Activated T-cell treated with anti-CD3 and anti-CD28 coated beads, Interleukin-2, amount 50 U/mL, for 24 hours (primary cell): ENCODE data around the gene ANKRD11.

Experiments used
- DNase-seq: peaks from one replicate; pipeline ENCODE4 v3.0.0-alpha.2; 2020
- H3K27ac Mint-ChIP-seq: 2 replicates; pipeline ENCODE4 v1.8.0; 2020; ENCODE audit warnings: mild to moderate bottlenecking, mixed read lengths
- H3K27me3 Mint-ChIP-seq: 2 replicates; pipeline ENCODE4 v1.8.0; 2020; ENCODE audit warnings: mixed read lengths
- H3K36me3 Mint-ChIP-seq: 2 replicates; pipeline ENCODE4 v1.8.0; 2020; ENCODE audit warnings: low read depth, mixed read lengths
- H3K4me1 Mint-ChIP-seq: 2 replicates; pipeline ENCODE4 v1.8.0; 2020; ENCODE audit warnings: low read depth, mixed read lengths
- H3K4me3 Mint-ChIP-seq: 2 replicates; pipeline ENCODE4 v1.8.0; 2020; ENCODE audit warnings: mild to moderate bottlenecking, moderate library complexity, mixed read lengths
- H3K9me3 Mint-ChIP-seq: 2 replicates; pipeline ENCODE4 v1.8.0; 2020; ENCODE audit warnings: mixed read lengths

ANKRD11 gene

GRCh38 chr16:89242795-89243200, 247.6 kb downstream of the ANKRD11 start:
- peaks cover 4% of the 10 kb centered on the region for H3K36me3 Mint-ChIP-seq
- no peaks in the 10 kb centered on the region for H3K27me3 Mint-ChIP-seq
- no peaks in the 10 kb centered on the region for H3K9me3 Mint-ChIP-seq
- H3K4me1 Mint-ChIP-seq: peaks cover 26% of the 10 kb centered on the region
- no peak for DNase-seq
- H3K4me3 Mint-ChIP-seq: peak overlapping the region; percentile 35
- peak overlapping the region; percentile 77 for H3K27ac Mint-ChIP-seq

DNA sequence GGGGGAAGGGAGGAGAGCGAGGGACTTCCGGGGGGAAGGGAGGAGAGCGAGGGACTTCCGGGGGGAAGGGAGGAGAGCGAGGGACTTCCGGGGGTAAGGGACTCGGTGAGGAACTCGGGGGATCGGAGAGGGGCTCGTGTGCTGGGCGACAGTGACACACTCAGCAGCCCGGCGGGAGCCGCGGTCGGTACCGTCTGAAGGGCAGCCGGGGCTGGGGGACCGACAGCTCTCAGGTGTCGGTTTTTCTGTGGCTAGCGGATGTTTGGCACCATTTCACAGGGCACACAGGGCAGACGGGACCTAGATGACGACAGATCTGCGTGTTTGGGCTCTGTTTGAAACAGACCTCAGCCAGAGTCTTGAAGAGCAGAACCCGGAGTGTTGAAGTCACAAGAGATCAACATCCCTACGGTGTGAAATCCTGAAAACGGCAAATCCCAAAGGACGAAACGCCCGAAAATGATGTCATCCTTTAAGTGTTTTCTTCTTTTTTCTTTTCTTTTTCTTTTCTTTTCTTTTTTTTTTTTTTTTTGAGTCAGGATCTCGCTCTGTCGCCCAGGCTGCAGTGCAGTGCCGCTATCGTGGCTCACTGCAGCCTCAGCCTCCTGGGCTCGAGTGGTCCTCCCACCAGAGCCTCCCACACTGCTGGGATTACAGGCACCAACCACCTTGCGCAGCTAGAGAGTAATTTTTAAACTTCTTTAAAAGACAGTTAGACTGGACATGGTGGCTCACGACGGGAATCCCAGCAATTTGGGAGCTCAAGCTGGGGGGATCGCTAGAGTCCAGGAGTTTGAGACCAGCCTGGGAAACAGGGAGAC, 249.0 kb downstream of the ANKRD11 start:
- H3K9me3 Mint-ChIP-seq: no peaks in the 10 kb centered on the region
- H3K27ac Mint-ChIP-seq: peak overlapping the region; percentile 99
- H3K36me3 Mint-ChIP-seq: peaks cover 4% of the 10 kb centered on the region
- DNase-seq: peak; percentile 87
- no peaks in the 10 kb centered on the region for H3K27me3 Mint-ChIP-seq
- H3K4me1 Mint-ChIP-seq: peaks cover 23% of the 10 kb centered on the region
- H3K4me3 Mint-ChIP-seq: peak overlapping the region; percentile 100

GRCh38 chr16:89237733-89238132, 252.6 kb downstream of the ANKRD11 start:
- Mint-ChIP-seq H3K9me3 (no peaks in the 10 kb centered on the region), H3K4me1 (peaks cover 23% of the 10 kb centered on the region), H3K4me3 (no peak overlapping the region), H3K36me3 (peaks cover 25% of the 10 kb centered on the region), H3K27ac (no peak overlapping the region), H3K27me3 (no peaks in the 10 kb centered on the region)
- DNase-seq: no peak

GRCh38 chr16:89233678-89234490, 256.5 kb downstream of the ANKRD11 start:
- DNase-seq: no peak
- Mint-ChIP-seq H3K27me3 (no peaks in the 10 kb centered on the region), H3K4me3 (no peak overlapping the region), H3K4me1 (peaks cover 7% of the 10 kb centered on the region), H3K9me3 (peaks cover 4% of the 10 kb centered on the region), H3K36me3 (peaks cover 57% of the 10 kb centered on the region), H3K27ac (no peak overlapping the region)

DNA sequence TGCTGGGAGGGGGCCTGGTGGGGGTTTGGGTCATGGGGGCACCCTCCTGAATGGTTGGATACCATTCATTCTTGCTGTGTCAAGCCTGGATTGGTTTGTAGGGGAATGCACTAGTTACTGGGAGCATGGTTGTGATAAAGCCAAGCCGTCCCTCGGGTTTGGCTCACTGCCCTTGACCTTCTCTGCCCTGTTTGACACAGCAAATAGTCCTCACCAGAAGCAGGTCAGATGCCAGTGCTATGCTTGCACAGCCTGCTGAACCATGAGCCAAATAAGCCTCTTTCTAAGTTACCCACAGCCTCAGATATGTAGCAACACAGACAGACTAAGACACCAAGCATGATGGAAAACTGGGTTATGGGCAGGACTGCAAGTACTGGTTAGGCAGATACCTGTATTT, 258.3 kb downstream of the ANKRD11 start:
- no peak overlapping the region for H3K4me3 Mint-ChIP-seq
- peaks cover 20% of the 10 kb centered on the region for H3K9me3 Mint-ChIP-seq
- no peak for DNase-seq
- H3K27me3 Mint-ChIP-seq: no peaks in the 10 kb centered on the region
- H3K27ac Mint-ChIP-seq: no peak overlapping the region
- peaks cover 7% of the 10 kb centered on the region for H3K4me1 Mint-ChIP-seq
- peaks cover 74% of the 10 kb centered on the region for H3K36me3 Mint-ChIP-seq

DNA sequence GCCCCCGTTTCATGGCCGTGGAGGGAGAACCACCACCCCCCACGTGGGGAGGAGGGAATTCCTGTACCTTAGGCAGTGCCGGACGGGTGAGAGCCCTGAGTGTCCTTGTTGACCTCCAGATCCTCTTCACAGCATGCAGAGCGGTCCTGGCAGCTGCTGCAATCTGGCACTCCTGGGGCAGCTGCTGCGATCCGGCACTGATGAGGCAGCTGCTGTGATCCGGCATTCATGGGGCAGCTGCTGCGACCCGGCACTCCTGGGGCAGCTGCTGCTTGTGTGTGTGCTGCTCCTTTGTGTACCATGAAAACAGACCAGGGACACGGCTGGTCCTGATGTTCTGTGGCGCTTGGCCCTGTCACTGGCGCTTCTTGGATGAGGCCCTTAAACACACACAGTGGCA, 260.1 kb downstream of the ANKRD11 start:
- peaks cover 28% of the 10 kb centered on the region for H3K9me3 Mint-ChIP-seq
- no peak for DNase-seq
- H3K27me3 Mint-ChIP-seq: no peaks in the 10 kb centered on the region
- no peak overlapping the region for H3K4me3 Mint-ChIP-seq
- H3K27ac Mint-ChIP-seq: no peak overlapping the region
- H3K4me1 Mint-ChIP-seq: peaks cover 5% of the 10 kb centered on the region
- peaks cover 90% of the 10 kb centered on the region for H3K36me3 Mint-ChIP-seq

- Mint-ChIP-seq H3K9me3 (peaks cover 28% of the 10 kb centered on the region), H3K4me3 (no peak overlapping the region), H3K27ac (no peak overlapping the region), H3K27me3 (no peaks in the 10 kb centered on the region), H3K4me1 (peaks cover 7% of the 10 kb centered on the region), H3K36me3 (peaks cover 94% of the 10 kb centered on the region)
- no peak for DNase-seq
Observed at GRCh38 chr16:89224665-89225064, 265.7 kb downstream of the ANKRD11 start.

GRCh38 chr16:89222931-89223330, 267.4 kb downstream of the ANKRD11 start:
- H3K4me1 Mint-ChIP-seq: peaks cover 18% of the 10 kb centered on the region
- no peak for DNase-seq
- peaks cover 86% of the 10 kb centered on the region for H3K36me3 Mint-ChIP-seq
- no peak overlapping the region for H3K4me3 Mint-ChIP-seq
- peaks cover 15% of the 10 kb centered on the region for H3K9me3 Mint-ChIP-seq
- H3K27me3 Mint-ChIP-seq: no peaks in the 10 kb centered on the region
- H3K27ac Mint-ChIP-seq: no peak overlapping the region

- H3K4me3 Mint-ChIP-seq: no peak overlapping the region
- H3K9me3 Mint-ChIP-seq: peaks cover 3% of the 10 kb centered on the region
- no peak overlapping the region for H3K27ac Mint-ChIP-seq
- H3K4me1 Mint-ChIP-seq: peaks cover 20% of the 10 kb centered on the region
- no peak for DNase-seq
- no peaks in the 10 kb centered on the region for H3K27me3 Mint-ChIP-seq
- peaks cover 84% of the 10 kb centered on the region for H3K36me3 Mint-ChIP-seq
Observed at GRCh38 chr16:89221604-89222003, 268.8 kb downstream of the ANKRD11 start.

DNA sequence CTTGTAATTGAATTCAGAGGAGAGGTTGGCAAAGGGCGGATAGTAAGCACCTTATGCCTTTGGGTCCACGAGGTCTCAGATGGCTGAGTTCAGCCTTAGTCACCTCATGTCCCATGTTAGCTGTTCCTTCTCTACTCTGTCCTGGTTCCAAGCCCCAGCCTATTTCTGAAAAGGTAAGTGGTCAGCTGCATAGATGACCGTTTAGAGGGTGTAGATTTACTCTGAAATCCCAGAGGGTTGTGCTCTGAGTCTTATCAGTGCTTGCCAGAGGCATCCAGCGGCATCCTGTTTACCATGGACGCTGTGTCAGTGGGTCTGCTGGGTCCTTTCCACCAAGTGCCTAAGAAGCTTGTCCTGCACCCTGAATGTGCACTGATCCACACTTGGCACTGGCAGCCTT, 271.0 kb downstream of the ANKRD11 start:
- peak overlapping the region; percentile 35 for H3K27ac Mint-ChIP-seq

More for the DNA sequence above, 271.0 kb downstream of the ANKRD11 start:
- no peak for DNase-seq
- Mint-ChIP-seq H3K4me1 (peaks cover 37% of the 10 kb centered on the region), H3K4me3 (peak overlapping the region; percentile 89), H3K36me3 (peaks cover 63% of the 10 kb centered on the region), H3K9me3 (no peaks in the 10 kb centered on the region), H3K27me3 (no peaks in the 10 kb centered on the region)
